ENCODE measurements around the gene FAM184A.

Gene FAM184A

GRCh38 chr6:119060255-119060907, 18.1 kb downstream of the FAM184A start:
- TF ChIP-seq CTCF (IDR thresholded peaks at IDR 0.05; ENCODE audit: low read depth, low read length, missing control alignments) = no peak
- no peak for DNase-seq (ENCODE audit: low read depth)

DNA sequence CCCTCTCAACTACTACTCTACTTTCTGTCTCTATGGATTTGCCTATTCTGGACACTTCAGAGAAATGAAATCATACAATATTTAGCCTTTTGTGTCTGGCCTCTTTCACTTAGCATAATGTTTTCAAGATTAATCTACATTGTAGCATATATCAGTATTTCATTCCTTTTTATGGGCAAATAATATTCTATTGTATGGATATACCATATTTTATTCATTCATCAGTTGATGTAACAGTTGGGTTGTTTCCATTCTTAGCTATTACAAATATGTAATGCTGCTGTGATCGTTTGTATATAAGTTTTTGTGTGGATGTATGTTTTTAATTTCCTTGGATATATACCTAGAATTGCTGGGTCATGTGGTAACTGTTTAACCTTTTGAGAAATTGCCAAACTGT, 23.4 kb downstream of the FAM184A start:
- TF ChIP-seq CTCF (IDR thresholded peaks at IDR 0.05; ENCODE audit: low read depth, low read length, missing control alignments) = no peak
- no peak for DNase-seq (ENCODE audit: low read depth)
- no peak overlapping the region for H3K4me3 ChIP-seq (ENCODE audit: low read depth, low read length)

More at GRCh38 chr6:119060255-119060907, 18.1 kb downstream of the FAM184A start:
- no peak overlapping the region for H3K4me3 ChIP-seq (ENCODE audit: low read depth, low read length)

DNA sequence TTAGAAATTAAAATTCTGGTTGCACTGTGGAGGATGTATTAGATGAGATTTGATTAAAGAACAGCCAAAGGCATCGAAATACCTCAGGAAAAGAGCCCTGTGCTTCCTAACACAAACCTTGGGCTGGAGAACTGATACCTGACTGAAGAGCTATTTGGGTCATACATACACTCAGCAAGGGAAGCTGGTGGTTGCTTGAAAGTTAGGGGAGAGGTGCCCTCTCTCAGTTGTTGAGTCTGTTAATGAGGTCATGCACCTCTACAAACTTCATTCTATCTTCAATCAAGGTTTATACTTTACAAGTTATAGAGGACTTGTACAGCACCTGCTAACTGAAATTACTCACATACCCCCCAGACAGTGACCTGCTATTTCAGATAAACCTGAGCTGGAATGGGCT, 25.5 kb downstream of the FAM184A start:
- no peak for TF ChIP-seq CTCF (IDR thresholded peaks at IDR 0.05; ENCODE audit: low read depth, low read length, missing control alignments)
- H3K4me3 ChIP-seq (ENCODE audit: low read depth, low read length) = no peak overlapping the region
- no peak for DNase-seq (ENCODE audit: low read depth)

DNA sequence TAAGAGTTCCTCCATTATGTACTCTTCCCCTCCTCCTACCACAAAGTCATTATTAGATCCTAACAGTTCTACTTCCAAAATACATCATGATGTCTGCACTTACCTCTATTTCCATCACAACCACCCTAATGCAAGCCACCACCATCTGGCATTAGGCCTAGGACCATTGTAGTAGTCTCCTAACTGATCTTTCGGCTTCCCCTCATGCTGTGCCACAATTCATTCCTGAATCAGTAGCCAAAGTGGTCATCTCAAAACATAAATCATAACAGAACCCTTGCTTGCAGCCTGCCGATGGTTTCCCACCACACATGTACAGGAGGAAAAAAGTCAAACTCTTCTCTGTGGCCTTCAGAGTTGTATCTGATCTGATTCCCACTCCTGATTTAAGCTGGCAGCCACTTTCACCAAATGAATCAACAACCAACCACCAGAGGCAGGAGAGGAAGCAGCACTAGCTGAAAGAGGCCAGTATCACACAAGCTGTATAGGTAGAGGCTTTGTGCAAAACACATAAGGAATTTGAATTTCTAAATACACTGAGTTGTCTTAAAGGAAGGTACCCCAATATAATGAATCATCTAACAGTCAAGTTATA, 26.1 kb downstream of the FAM184A start:
- no peak overlapping the region for H3K4me3 ChIP-seq (ENCODE audit: low read depth, low read length)
- DNase-seq (ENCODE audit: low read depth) = no peak
- TF ChIP-seq CTCF (IDR thresholded peaks at IDR 0.05; ENCODE audit: low read depth, low read length, missing control alignments) = no peak

GRCh38 chr6:119044255-119044654, 34.2 kb downstream of the FAM184A start:
- DNase-seq (ENCODE audit: low read depth) = no peak
- TF ChIP-seq CTCF (IDR thresholded peaks at IDR 0.05; ENCODE audit: low read depth, low read length, missing control alignments) = no peak
- H3K4me3 ChIP-seq (ENCODE audit: low read depth, low read length) = no peak overlapping the region

GRCh38 chr6:119043783-119044182, 34.7 kb downstream of the FAM184A start:
- no peak for DNase-seq (ENCODE audit: low read depth)
- H3K4me3 ChIP-seq (ENCODE audit: low read depth, low read length) = no peak overlapping the region
- no peak for TF ChIP-seq CTCF (IDR thresholded peaks at IDR 0.05; ENCODE audit: low read depth, low read length, missing control alignments)

DNA sequence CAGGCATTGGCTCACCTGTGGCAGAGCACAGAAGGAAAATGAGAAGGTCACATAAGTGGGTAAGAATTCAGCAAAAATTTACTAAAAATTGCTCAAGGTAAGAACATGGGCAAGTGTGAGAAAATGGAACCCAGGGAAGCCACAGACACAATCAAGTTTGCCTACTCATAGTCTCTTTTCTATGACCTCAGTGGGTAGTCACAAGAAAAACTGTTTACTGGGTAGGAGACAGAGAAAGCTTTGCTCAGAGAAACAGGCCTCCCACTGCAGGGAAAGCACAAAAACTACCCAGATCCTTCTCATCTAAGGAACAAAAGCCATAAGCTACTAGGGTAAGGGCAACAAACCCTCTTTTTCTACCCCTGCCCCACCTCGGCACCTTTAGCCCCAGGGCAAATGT, 35.2 kb downstream of the FAM184A start:
- TF ChIP-seq CTCF (IDR thresholded peaks at IDR 0.05; ENCODE audit: low read depth, low read length, missing control alignments) = no peak

More for the DNA sequence above, 35.2 kb downstream of the FAM184A start:
- no peak overlapping the region for H3K4me3 ChIP-seq (ENCODE audit: low read depth, low read length)
- no peak for DNase-seq (ENCODE audit: low read depth)
